Measurements from ENCODE around the gene TMEM250. TPM values are rescaled to one million over a fixed set of nuclear protein-coding genes. Genes with fewer than 3 reads are reported as not detected.
A peak's percentile ranks its signal among the peaks of the same experiment; 100 is the strongest.

The TMEM250 gene
- polyA plus RNA-seq, 1 of the 3 experiments (the other 2 are of a cell fraction), result 25.9 TPM

GRCh38 chr9:136095070-136096058 lies 23.3 kb downstream of the TMEM250 start, which contains the start of gene NACC2:
Gene NACC2 (minus strand): TSS chr9:136095289. CDS start chr9:136050521, 44,768 bp downstream.
- Histone ChIP-seq H3K9me2 (no peaks in the 10 kb centered on the region), H3K4me2 (peak within 1 kb of the TSS; percentile 92), H3K27me3 (ENCODE audit: insufficient read depth) (no peaks in the 10 kb centered on the region), H3K4me1 (ENCODE audit: control insufficient read depth in 1 of 2, insufficient read depth in 2 of 2, low read depth in 1 of 2, low read length in 1 of 2) (peaks cover 20 to 25% of the 10 kb centered on the region in 2 experiments; a peak in 3 of 4 replicates), H3F3A (replicated peaks; ENCODE audit: insufficient read depth) (peaks cover 3% of the 10 kb centered on the region), H3K9ac (peak within 1 kb of the TSS; percentile 67), H3K27ac (ENCODE audit: low read depth in 2 of 2, low read length in 1 of 2) (peak within 1 kb of the TSS; percentile 6 to 47; a peak in 2 of 4 replicates), H3K79me2 (ENCODE audit: insufficient read depth) (peaks cover 48% of the 10 kb centered on the region), H3K9me3 (no peaks in the 10 kb centered on the region), H3K4me3 (ENCODE audit: low read depth in 2 of 2, low read length in 1 of 2) (peak within 1 kb of the TSS; percentile 75 to 78), H3K36me3 (replicated peaks in 1 of 2; ENCODE audit: control insufficient read depth in 1 of 2, insufficient read depth in 2 of 2, low read length in 1 of 2) (peaks cover 0 to 2% of the 10 kb centered on the region in 2 experiments), H2AFZ (ENCODE audit: low read depth) (peak within 1 kb of the TSS; percentile 46; the same call in 1 of the 2 replicates), H4K20me1 (ENCODE audit: insufficient read depth) (peaks cover 35% of the 10 kb centered on the region)
- WGBS (ENCODE audit: low lambda C conversion rate), result 18% methylated on average over 27 of the region's 143 CpGs
- ChIA-PET POLR2A (interaction anchor here (1.3 to 1.4 kb wide), 3 partner anchors 10 to 128 kb away, joined by 3 to 6 read pairs (median 4); no protein-coding TSS in a partner anchor), CTCF (interaction anchor here (1.2 to 3.2 kb wide), 9 partner anchors 10 to 128 kb away, joined by 3 to 18 read pairs (median 5); partner anchors contain the start of gene TMEM250)
- TF ChIP-seq SIN3A (IDR thresholded peaks at IDR 0.05; ENCODE audit: borderline replicate concordance, low read depth, low read length) (no peak), USF1 (IDR thresholded peaks at IDR 0.05; ENCODE audit: borderline replicate concordance, low read depth) (no peak), EZH2phosphoT487 (IDR thresholded peaks at IDR 0.05; ENCODE audit: borderline replicate concordance, low read depth) (no peak), YY1 (IDR thresholded peaks at IDR 0.05; ENCODE audit: low read depth) (no peak), SMC3 (IDR thresholded peaks at IDR 0.05; ENCODE audit: low read depth, low read length) (no peak), RAD21 (IDR thresholded peaks at IDR 0.05; ENCODE audit: low read length) (no peak), TEAD4 (IDR thresholded peaks at IDR 0.05; ENCODE audit: borderline replicate concordance, insufficient read depth) (no peak), GATA2 (CRISPR knock-in tag; IDR thresholded peaks at IDR 0.05) (no peak), RXRA (IDR thresholded peaks at IDR 0.05; ENCODE audit: borderline replicate concordance, low read depth) (no peak), MXI1 (IDR thresholded peaks at IDR 0.05; ENCODE audit: low read depth, low read length) (no peak), POLR2AphosphoS5 (IDR thresholded peaks at IDR 0.05; ENCODE audit: low read depth, low read length) (no peak), IRF3 (IDR thresholded peaks at IDR 0.05; ENCODE audit: low read depth, low read length) (no peak), GABPA (IDR thresholded peaks at IDR 0.05; ENCODE audit: low read depth) (no peak), EP300 (IDR thresholded peaks at IDR 0.05; ENCODE audit: borderline replicate concordance in 1 of 2, low read depth in 1 of 2, low read length in 1 of 2) (no peak), FOXJ3 (CRISPR knock-in tag; IDR thresholded peaks at IDR 0.05) (no peak)
- peak; percentile 85 for DNase-seq

All from SK-N-SH (cell line).